ENCODE data around the gene SBF1.

GRCh38 chr22:50487290-50488005, 12.6 kb upstream of the SBF1 start:
- no peak for TF ChIP-seq POLR2A (IDR thresholded peaks at IDR 0.05)
- TF ChIP-seq, protein P1, sequence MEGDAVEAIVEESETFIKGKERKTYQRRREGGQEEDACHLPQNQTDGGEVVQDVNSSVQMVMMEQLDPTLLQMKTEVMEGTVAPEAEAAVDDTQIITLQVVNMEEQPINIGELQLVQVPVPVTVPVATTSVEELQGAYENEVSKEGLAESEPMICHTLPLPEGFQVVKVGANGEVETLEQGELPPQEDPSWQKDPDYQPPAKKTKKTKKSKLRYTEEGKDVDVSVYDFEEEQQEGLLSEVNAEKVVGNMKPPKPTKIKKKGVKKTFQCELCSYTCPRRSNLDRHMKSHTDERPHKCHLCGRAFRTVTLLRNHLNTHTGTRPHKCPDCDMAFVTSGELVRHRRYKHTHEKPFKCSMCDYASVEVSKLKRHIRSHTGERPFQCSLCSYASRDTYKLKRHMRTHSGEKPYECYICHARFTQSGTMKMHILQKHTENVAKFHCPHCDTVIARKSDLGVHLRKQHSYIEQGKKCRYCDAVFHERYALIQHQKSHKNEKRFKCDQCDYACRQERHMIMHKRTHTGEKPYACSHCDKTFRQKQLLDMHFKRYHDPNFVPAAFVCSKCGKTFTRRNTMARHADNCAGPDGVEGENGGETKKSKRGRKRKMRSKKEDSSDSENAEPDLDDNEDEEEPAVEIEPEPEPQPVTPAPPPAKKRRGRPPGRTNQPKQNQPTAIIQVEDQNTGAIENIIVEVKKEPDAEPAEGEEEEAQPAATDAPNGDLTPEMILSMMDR (IDR thresholded peaks at IDR 0.05): no peak

Data from heart left ventricle (tissue), 13 donors.